Ascending aorta (tissue), 2 donors: Measurements from ENCODE around the gene DGKI. TPM values are rescaled to one million over a fixed set of nuclear protein-coding genes. Genes with fewer than 3 reads are reported as not detected.
A peak's percentile ranks its signal among the peaks of the same experiment; 100 is the strongest.

Experiments
- DNase-seq, 2 donors: peaks; one replicate each; pipeline ENCODE4 v3.0.0-alpha.2; 2019; ENCODE audit warnings: low spot score in 2 of 2
- H3K27ac ChIP-seq, 2 donors: fragments of 200-600 bp; sonication (generic); one replicate each; pipeline ENCODE4 v1.5.1; 2016 to 2017; ENCODE audit warnings: mild to moderate bottlenecking in 1 of 2
- H3K27me3 ChIP-seq: fragments of 200-600 bp; sonication (generic); one replicate; pipeline ENCODE4 v1.5.1; 2017
- H3K36me3 ChIP-seq, 2 donors: fragments of 200-600 bp; sonication (generic); one replicate each; pipeline ENCODE4 v1.5.1; 2016
- H3K4me1 ChIP-seq, 2 donors: fragments of 200-600 bp; sonication (generic); one replicate each; pipeline ENCODE4 v1.5.1; 2016 to 2017; ENCODE audit warnings: mild to moderate bottlenecking in 1 of 2
- H3K4me3 ChIP-seq, 2 donors: fragments of 200-600 bp; sonication (generic); one replicate each; pipeline ENCODE4 v1.5.1; 2016 to 2017; ENCODE audit warnings: mild to moderate bottlenecking in 1 of 2
- H3K9me3 ChIP-seq, 2 donors: fragments of 200-600 bp; sonication (generic); one replicate each; pipeline ENCODE4 v1.5.1; 2016
- CTCF ChIP-seq, 3 experiments: fragments of 200-600 bp in 2 of 3; fragments of 450-650 bp in 1 of 3; sonication (generic) in 2 of 3; IDR thresholded peaks; one replicate each; pipeline ENCODE4 v1.5.1; 2016 to 2019; ENCODE audit warnings: antibody characterized with exemption in 3 of 3, mild to moderate bottlenecking in 1 of 3, moderate library complexity in 1 of 3
- intact Hi-C: fragments of 100-400 bp; cut with DNase I; formaldehyde crosslinking; loops from one replicate; pipeline ENCODE4 v1.15.1; 2023
- total RNA-seq: library from RNA; depleted of rRNA; stranded (reverse); fragments of >200 nt; gene quantifications from one replicate; pipeline ENCODE4 v1.1.0, GENCODE V29; 2016

Gene DGKI
- total RNA-seq, 1 donor from 2014 or later, result 13.4 TPM

DNA sequence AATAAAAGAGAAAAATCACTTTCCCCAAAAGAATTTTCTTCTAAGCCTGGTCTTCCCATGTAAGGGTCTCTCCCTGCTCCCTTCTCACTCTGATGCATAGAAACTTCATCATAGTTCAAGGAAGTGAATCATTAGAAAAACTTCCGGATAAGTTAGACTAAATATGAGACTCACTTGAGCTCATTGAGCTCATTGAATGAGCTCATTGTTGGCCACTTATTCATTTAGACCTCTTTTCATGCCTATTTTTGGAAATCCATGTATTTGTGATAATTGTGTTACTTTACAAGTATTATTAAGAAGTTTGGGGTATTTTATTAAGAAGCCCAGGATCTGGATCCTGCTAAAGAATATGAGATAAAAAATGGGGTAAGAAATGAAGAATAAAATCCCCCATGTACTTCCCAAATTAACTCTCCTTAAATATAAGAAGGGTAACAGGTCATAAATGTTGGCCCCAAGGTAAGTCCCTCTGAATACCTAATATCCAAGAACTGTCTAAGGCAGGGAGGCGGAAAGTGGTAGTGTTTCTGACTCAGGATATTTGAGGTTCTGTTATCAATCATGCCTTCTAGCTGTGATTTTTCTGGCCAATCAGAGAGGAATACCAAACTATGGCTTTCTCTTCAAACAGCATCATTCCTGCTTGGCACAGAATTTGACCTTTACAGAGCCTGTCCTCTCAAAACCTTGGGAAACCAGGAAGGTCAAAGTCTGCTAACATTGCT, 266.7 kb downstream of the DGKI start:
- peaks cover 0 to 11% of the 10 kb centered on the region in 2 donors for H3K4me1 ChIP-seq
- H3K27ac ChIP-seq, result peak overlapping the region; percentile 80 to 86
- no peaks in the 10 kb centered on the region for H3K9me3 ChIP-seq
- intact Hi-C loops, result no loop called here
- no peak overlapping the region for H3K4me3 ChIP-seq
- TF ChIP-seq CTCF (IDR thresholded peaks at IDR 0.05), result no peak
- H3K36me3 ChIP-seq, result no peaks in the 10 kb centered on the region
- H3K27me3 ChIP-seq, result no peaks in the 10 kb centered on the region
- DNase-seq, result no peak

GRCh38 chr7:137578541-137578940, 268.2 kb downstream of the DGKI start:
- peaks cover 0 to 11% of the 10 kb centered on the region in 2 donors for H3K4me1 ChIP-seq
- DNase-seq, result no peak
- H3K9me3 ChIP-seq, result no peaks in the 10 kb centered on the region
- no peak overlapping the region for H3K27ac ChIP-seq
- no peaks in the 10 kb centered on the region for H3K27me3 ChIP-seq
- no peak for TF ChIP-seq CTCF (IDR thresholded peaks at IDR 0.05)
- H3K4me3 ChIP-seq, result no peak overlapping the region
- intact Hi-C loops, result no loop called here
- H3K36me3 ChIP-seq, result no peaks in the 10 kb centered on the region

GRCh38 chr7:137577184-137577583, 269.6 kb downstream of the DGKI start:
- no peak overlapping the region for H3K4me3 ChIP-seq
- intact Hi-C loops, result no loop called here
- H3K9me3 ChIP-seq, result no peaks in the 10 kb centered on the region
- DNase-seq, result no peak
- H3K4me1 ChIP-seq, result peaks cover 0 to 11% of the 10 kb centered on the region in 2 donors
- no peak overlapping the region for H3K27ac ChIP-seq
- no peak for TF ChIP-seq CTCF (IDR thresholded peaks at IDR 0.05)
- H3K36me3 ChIP-seq, result no peaks in the 10 kb centered on the region
- no peaks in the 10 kb centered on the region for H3K27me3 ChIP-seq

GRCh38 chr7:137576481-137576880, 270.3 kb downstream of the DGKI start:
- Histone ChIP-seq H3K27me3 (no peaks in the 10 kb centered on the region), H3K27ac (no peak overlapping the region), H3K9me3 (no peaks in the 10 kb centered on the region), H3K4me3 (no peak overlapping the region), H3K36me3 (no peaks in the 10 kb centered on the region), H3K4me1 (peaks cover 0 to 11% of the 10 kb centered on the region in 2 donors)
- no peak for TF ChIP-seq CTCF (IDR thresholded peaks at IDR 0.05)
- intact Hi-C loops, result no loop called here
- DNase-seq, result no peak

DNA sequence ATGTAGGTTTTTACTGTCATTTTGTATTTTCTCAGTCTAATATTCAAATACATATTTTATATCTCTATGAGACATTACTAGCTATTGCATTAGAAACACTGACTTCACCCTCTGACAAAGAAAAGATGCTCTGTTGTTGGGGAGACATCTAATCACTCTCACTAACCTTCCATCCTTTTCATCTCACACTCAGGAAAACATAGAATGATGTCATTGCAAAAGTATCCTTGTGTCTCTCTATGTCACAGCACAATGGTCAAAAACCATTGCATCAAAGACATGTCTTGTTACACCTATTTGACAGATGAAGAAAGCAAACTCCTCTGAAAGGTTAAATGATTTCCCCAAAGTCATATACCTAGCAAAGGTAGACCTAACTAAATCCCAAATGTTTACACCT, 272.0 kb downstream of the DGKI start:
- intact Hi-C loops, result no loop called here
- Histone ChIP-seq H3K27me3 (no peaks in the 10 kb centered on the region), H3K27ac (no peak overlapping the region), H3K9me3 (no peaks in the 10 kb centered on the region), H3K4me3 (no peak overlapping the region), H3K4me1 (peaks cover 0 to 3% of the 10 kb centered on the region in 2 donors), H3K36me3 (no peaks in the 10 kb centered on the region)
- no peak for DNase-seq
- no peak for TF ChIP-seq CTCF (IDR thresholded peaks at IDR 0.05)
